GM12878 (cell line): ENCODE data around the gene SSX2IP. TPM values are rescaled to one million over a fixed set of nuclear protein-coding genes. Genes with fewer than 3 reads are reported as not detected.

Experiments used
- ATAC-seq: fragments of 200-7000 bp; cut with Tn5 transposase; 3 replicates; pipeline ENCODE4 v1.9.1; 2020; ENCODE audit warnings: mild to moderate bottlenecking, moderate library complexity
- BruUV-seq: library from RNA; stranded (reverse); fragments of 400-500 nt; replicated peaks from 2 replicates; lab custom pipeline; 2021; lab: Mats Ljungman, UMichigan
- CTCF ChIA-PET: fragments of 300-600 bp; sonication (Branson Sonifier 250); formaldehyde crosslinking; extraction: SDS; loops from one replicate; lab custom pipeline; 2021; ENCODE audit warnings: inconsistent platforms; lab: Yijun Ruan, JAX
- POLR2A ChIA-PET: fragments of 350-600 bp; formaldehyde crosslinking; extraction: SDS; loops from one replicate; lab custom pipeline; 2021; ENCODE audit warnings: inconsistent platforms; lab: Charles Lee
- RAD21 ChIA-PET: fragments of 300-600 bp; sonication (Branson Sonifier 250); formaldehyde crosslinking; loops from one replicate; lab custom pipeline; 2023; ENCODE audit warnings: antibody characterized with exemption; ENCODE audit not compliant: unreplicated experiment; lab: Charles Lee
- SMC1A ChIA-PET: fragments of 300-600 bp; sonication (Branson Sonifier 250); formaldehyde crosslinking; loops from one replicate; lab custom pipeline; 2023; ENCODE audit not compliant: unreplicated experiment, uncharacterized antibody; lab: Charles Lee
- DNase-seq: peaks from one replicate; pipeline ENCODE4 v3.0.0-alpha.2; 2011; ENCODE audit warnings: low read depth, low spot score
- FAIRE-seq: peaks from 3 replicates; lab custom pipeline; 2011; peaks lifted over from hg19 to GRCh38; lab: Jason Lieb, UNC
- H2AFZ ChIP-seq: 2 replicates; pipeline ENCODE4 v1.6.0; 2011; ENCODE audit warnings: low read depth, low read length, control low read depth; ENCODE audit not compliant: control insufficient read depth
- H3K27ac ChIP-seq: 2 replicates; pipeline ENCODE4 v1.5.1; 2011; ENCODE audit warnings: control low read depth; ENCODE audit not compliant: control insufficient read depth, insufficient read depth
- H3K27me3 ChIP-seq, 2 experiments: replicated peaks in 1 of 2; 2 replicates each; pipeline versions ENCODE4 v1.6.0 to v1.6.1; 2011; ENCODE audit warnings: low read length in 1 of 2; ENCODE audit not compliant: control insufficient read depth in 2 of 2, insufficient read depth in 2 of 2
- H3K36me3 ChIP-seq, 2 experiments: 2 replicates each; pipeline ENCODE4 v1.5.1; 2011; ENCODE audit warnings: low read length in 1 of 2; ENCODE audit not compliant: control insufficient read depth in 2 of 2, insufficient read depth in 2 of 2
- H3K4me1 ChIP-seq: 2 replicates; pipeline ENCODE4 v1.6.1; 2011; ENCODE audit warnings: mild to moderate bottlenecking, low read length, moderate library complexity, mixed read lengths; ENCODE audit not compliant: control insufficient read depth, insufficient read depth
- H3K4me2 ChIP-seq: 2 replicates; pipeline ENCODE4 v1.6.0; 2011; ENCODE audit warnings: control low read depth; ENCODE audit not compliant: control insufficient read depth, insufficient read depth
- H3K4me3 ChIP-seq: fragments of 200-600 bp; sonication (generic); 2 replicates; pipeline ENCODE4 v1.5.1; 2016
- H3K79me2 ChIP-seq: 2 replicates; pipeline ENCODE4 v1.6.0; 2011; ENCODE audit warnings: low read length; ENCODE audit not compliant: control insufficient read depth, insufficient read depth
- H3K9ac ChIP-seq: 2 replicates; pipeline ENCODE4 v1.8.0; 2011; ENCODE audit warnings: low read length, control low read depth, mixed read lengths; ENCODE audit not compliant: control insufficient read depth, insufficient read depth
- H3K9me3 ChIP-seq: replicated peaks from 3 replicates; pipeline ENCODE4 v1.5.1; 2011; ENCODE audit warnings: mild to moderate bottlenecking, low read length; ENCODE audit not compliant: control insufficient read depth, insufficient read depth
- H4K20me1 ChIP-seq: 2 replicates; pipeline ENCODE4 v1.6.0; 2011; ENCODE audit not compliant: control insufficient read depth, insufficient read depth
- ATF7 ChIP-seq: fragments of 450-650 bp; IDR thresholded peaks from 2 replicates; pipeline ENCODE4 v1.6.1; 2016; ENCODE audit warnings: low read depth, mild to moderate bottlenecking
- BHLHE40 ChIP-seq, 2 experiments: fragments of 450-650 bp in 1 of 2; IDR thresholded peaks; 2 replicates each; pipeline ENCODE4 v1.6.1; 2011 to 2017; ENCODE audit warnings: low read depth in 2 of 2, borderline replicate concordance in 1 of 2, improper control_type of control experiment in 1 of 2, low read length in 1 of 2, mild to moderate bottlenecking in 1 of 2
- CHD4 ChIP-seq: fragments of 200-600 bp; sonication (generic); IDR thresholded peaks from 2 replicates; pipeline ENCODE4 v1.6.1; 2016; ENCODE audit warnings: mild to moderate bottlenecking
- CREB1 ChIP-seq: IDR thresholded peaks from 2 replicates; pipeline ENCODE4 v1.6.1; 2012; ENCODE audit warnings: low read depth, mild to moderate bottlenecking, inconsistent platforms
- CTCF ChIP-seq, 3 experiments: IDR thresholded peaks in 2 of 3; conservative IDR thresholded peaks in 1 of 3; 2 replicates each; pipeline ENCODE4 v1.5.1; 2011; ENCODE audit warnings: low read depth in 3 of 3, low read length in 3 of 3, mild to moderate bottlenecking in 3 of 3, control low read depth in 2 of 3, moderate library complexity in 2 of 3, inconsistent platforms in 1 of 3, mixed read lengths in 1 of 3; ENCODE audit not compliant: control insufficient read depth in 2 of 3, insufficient read depth in 1 of 3; ENCODE audit errors: extremely low read depth in 1 of 3
- DPF2 ChIP-seq: fragments of 450-650 bp; IDR thresholded peaks from 2 replicates; pipeline ENCODE4 v1.6.1; 2017; ENCODE audit warnings: mild to moderate bottlenecking
- E4F1 ChIP-seq: fragments of 450-650 bp; IDR thresholded peaks from 2 replicates; pipeline ENCODE4 v1.6.1; 2018; ENCODE audit warnings: borderline replicate concordance, mild to moderate bottlenecking; ENCODE audit not compliant: partially characterized antibody
- LARP7 ChIP-seq: fragments of 450-650 bp; IDR thresholded peaks from 2 replicates; pipeline ENCODE4 v1.6.1; 2017; ENCODE audit warnings: mild to moderate bottlenecking
- NR2C2 ChIP-seq: IDR thresholded peaks from 2 replicates; pipeline ENCODE4 v1.6.1; 2011; ENCODE audit warnings: borderline replicate concordance, low read depth; ENCODE audit not compliant: control insufficient read depth, insufficient read length
- PKNOX1 ChIP-seq: fragments of 450-650 bp; IDR thresholded peaks from 2 replicates; pipeline ENCODE4 v1.6.1; 2016; ENCODE audit warnings: mild to moderate bottlenecking
- POLR2AphosphoS2 ChIP-seq: IDR thresholded peaks from 2 replicates; pipeline ENCODE4 v1.6.1; 2011; ENCODE audit warnings: low read depth, mild to moderate bottlenecking, low read length, improper control_type of control experiment, moderate library complexity
- SIN3A ChIP-seq: IDR thresholded peaks from 2 replicates; pipeline ENCODE4 v1.6.1; 2012; ENCODE audit warnings: low read depth, low read length, improper control_type of control experiment
- SRF ChIP-seq, 2 experiments: IDR thresholded peaks; 2 replicates each; pipeline ENCODE4 v1.6.1; 2011; ENCODE audit warnings: low read depth in 2 of 2, low read length in 2 of 2, mild to moderate bottlenecking in 1 of 2, moderate library complexity in 1 of 2
- TCF7 ChIP-seq: IDR thresholded peaks from 2 replicates; pipeline ENCODE4 v1.6.1; 2014; ENCODE audit warnings: antibody characterized with exemption, borderline replicate concordance
- ZNF592 ChIP-seq: fragments of 450-650 bp; IDR thresholded peaks from 2 replicates; pipeline ENCODE4 v1.6.1; 2017; ENCODE audit warnings: mild to moderate bottlenecking, moderate library complexity
- WGBS: methylation state at CpG from one replicate; pipeline ENCODE4 v1.1.6; 2016; ENCODE audit warnings: low lambda C conversion rate; ENCODE audit not compliant: insufficient replicate concordance, insufficient coverage; ENCODE audit errors: missing lambda C conversion rate; 5-methylcytosine and 5-hydroxymethylcytosine counted together
- in situ Hi-C: fragments of 300-500 bp; cut with MboI; formaldehyde crosslinking; loops from 9 replicates; pipeline ENCODE4 v1.14.3; 2018; ENCODE audit warnings: mixed read lengths
- intact Hi-C: fragments of 100-400 bp; cut with micrococcal nuclease; formaldehyde crosslinking; loops from one replicate; pipeline ENCODE4 v1.14.2; 2022; ENCODE audit not compliant: unreplicated experiment
- polyA plus RNA-seq, 11 experiments: library from polyadenylated mRNA; depleted of rRNA in 4 of 11; unstranded in 6 of 11; stranded (reverse) in 5 of 11; fragments of >200 nt; fragmentation: Nextera tagmentation in 4 of 11; fragmentation: Illumina TruSeq in 1 of 11; extraction: Ambion mirVana in 4 of 11; extraction: Trizol in 1 of 11; gene quantifications; 1 replicate in 1 of 11; 2 replicates in 10 of 11; pipeline versions ENCODE4 v1.2.1 to v1.2.3, GENCODE V29; 2011 to 2016; ENCODE audit warnings: inconsistent platforms in 2 of 11, missing spikeins in 2 of 11, low read depth in 1 of 11
- total RNA-seq, 4 experiments: library from RNA; depleted of rRNA in 3 of 4; stranded (reverse); fragments of >200 nt in 3 of 4; fragmentation: Illumina TruSeq in 1 of 4; extraction: Trizol in 1 of 4; gene quantifications; 2 replicates each; pipeline versions ENCODE4 v1.2.1 to v1.2.3, GENCODE V29; 2013 to 2021

Gene SSX2IP
- total and polyA plus RNA-seq, 10 of the 15 experiments (the other 5 are each of a cell fraction or from before 2014, with no cell fraction given) = 3.3 to 14.0 (median 10.4) TPM

GRCh38 chr1:84598418-84598817 is 91.8 kb downstream of the SSX2IP start:
- intact Hi-C loops = no loop called here
- peak overlapping the region; percentile 58; the same call in 1 of the 2 replicates for H3K4me2 ChIP-seq
- no peak for TF ChIP-seq CTCF (IDR thresholded peaks at IDR 0.05 in 2 of 3, conservative IDR thresholded peaks at IDR 0.05 in 1 of 3; ENCODE audit: control insufficient read depth in 2 of 3, extremely low read depth in 1 of 3, insufficient read depth in 1 of 3, low read depth in 3 of 3, low read length in 3 of 3)
- no peak for TF ChIP-seq CREB1
- no peak for TF ChIP-seq DPF2
- TF ChIP-seq LARP7 = no peak
- no peak for TF ChIP-seq ZNF592
- no peak for TF ChIP-seq NR2C2
- 0 out of 2 replicates have a peak, but pooled peaks have one; percentile 3 for TF ChIP-seq CHD4
- TF ChIP-seq POLR2AphosphoS2 = no peak
- TF ChIP-seq SRF (IDR thresholded peaks at IDR 0.05; ENCODE audit: low read depth in 2 of 2, low read length in 2 of 2) = 0 out of 4 replicates have a peak, but pooled peaks of 1 of the 2 experiments have one; percentile 26
- TF ChIP-seq TCF7 = peak; percentile 10; the same call in 1 of the 2 replicates
- no peak for TF ChIP-seq PKNOX1
- no peak for TF ChIP-seq E4F1
- TF ChIP-seq SIN3A = no peak
- TF ChIP-seq ATF7 = no peak
- TF ChIP-seq BHLHE40 (IDR thresholded peaks at IDR 0.05; ENCODE audit: borderline replicate concordance in 1 of 2, low read depth in 2 of 2, low read length in 1 of 2) = no peak

More at GRCh38 chr1:84598418-84598817, 91.8 kb downstream of the SSX2IP start:
- POLR2A ChIA-PET = no interaction called here
- H3K9ac ChIP-seq = no peak overlapping the region; the same call in 1 of the 2 replicates
- no peaks in the 10 kb centered on the region for H3K36me3 ChIP-seq
- SMC1A ChIA-PET = interaction anchor here (1.5 to 1.6 kb wide), 2 partner anchors 9 to 14 kb away, joined by 3 to 5 read pairs; no protein-coding TSS in a partner anchor
- CTCF ChIA-PET = no interaction called here
- RAD21 ChIA-PET = no interaction called here
- in situ Hi-C loops = no loop called here
- peak overlapping the region; percentile 92 for H3K27ac ChIP-seq
- ATAC-seq = no peak
- no peak overlapping the region for H3K4me3 ChIP-seq
- H4K20me1 ChIP-seq = no peaks in the 10 kb centered on the region
- 58% methylated on average over 3 of the region's 3 CpGs for WGBS
- peaks cover 3% of the 10 kb centered on the region; the same call in 2 of the 3 replicates for H3K9me3 ChIP-seq
- BruUV-seq = no TSS peak
- peaks cover 28% of the 10 kb centered on the region for H3K4me1 ChIP-seq
- H3K27me3 ChIP-seq = no peaks in the 10 kb centered on the region
- no peak overlapping the region for H2AFZ ChIP-seq
- DNase-seq = no peak
- FAIRE-seq = no peak
- H3K79me2 ChIP-seq = no peaks in the 10 kb centered on the region
